ENCODE data around the gene COL23A1. TPM values are rescaled to one million over a fixed set of nuclear protein-coding genes. Genes with fewer than 3 reads are reported as not detected.

Gene COL23A1
- total and polyA plus RNA-seq, 2 of the 13 experiments (the other 11 are each of a cell fraction or from before 2014, with no cell fraction given): not detected

DNA sequence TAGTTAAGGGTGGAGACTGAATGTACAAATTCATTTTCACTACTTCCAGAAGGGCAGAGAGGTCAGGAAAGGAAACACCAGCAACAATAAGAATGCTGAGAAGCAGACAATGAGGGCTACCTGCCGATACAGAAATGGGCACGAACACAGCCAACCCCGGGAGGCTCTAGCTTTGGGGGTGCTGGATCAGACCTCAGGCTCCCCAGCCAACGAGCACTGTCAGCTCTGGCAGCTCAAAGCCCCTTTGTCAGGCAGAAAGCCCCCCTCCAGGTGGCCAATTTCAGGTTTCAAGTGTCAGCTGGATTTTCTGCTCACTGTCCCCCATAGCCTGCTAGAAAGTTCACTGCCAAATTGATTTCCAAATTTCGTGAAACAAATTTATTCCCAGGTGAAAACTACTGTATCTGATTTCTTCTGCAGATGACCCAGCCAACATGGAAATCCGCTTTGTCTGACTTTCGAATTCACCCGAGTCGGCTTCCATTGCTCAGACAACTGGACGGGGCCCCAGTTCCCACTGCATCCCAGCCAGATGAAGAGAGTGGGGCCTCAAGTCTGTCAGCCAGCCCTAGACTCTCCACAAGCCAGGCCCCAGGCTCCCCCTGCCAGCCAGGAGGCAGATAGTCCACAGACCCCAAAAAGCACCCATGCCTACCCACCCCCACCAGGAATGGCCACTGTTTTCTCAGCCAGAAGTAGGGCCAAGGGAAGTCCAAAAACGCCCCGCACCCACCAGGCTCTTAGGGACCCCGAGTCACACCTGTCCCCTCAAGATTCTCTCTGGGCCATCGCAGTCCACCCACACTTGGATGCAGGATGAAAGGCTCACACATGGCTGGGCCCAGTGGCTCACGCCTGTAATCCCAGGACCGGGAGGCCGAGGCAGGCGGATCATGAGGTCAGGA, 261.1 kb downstream of the COL23A1 start:
- ChIA-PET POLR2A (no interaction called here), CTCF (ENCODE audit: low intra/inter-chr PET ratio, low total read pairs) (no interaction called here)
- intact Hi-C loops (cut with micrococcal nuclease; ENCODE audit: unreplicated experiment) (no loop called here), in situ Hi-C loops (cut with HindIII; ENCODE audit: extremely low pct_ligation_motif_present, low pct_unique_long_range_greater_than_20kb) (no loop called here)
- H3K4me3 ChIP-seq (replicated peaks in 1 of 3; ENCODE audit: insufficient read depth in 1 of 3, low read depth in 2 of 3, low read length in 3 of 3): no peak overlapping the region
- WGBS (ENCODE audit: low lambda C conversion rate): 61% methylated on average over 12 of the region's 18 CpGs
- no peaks in the 10 kb centered on the region for H3K9me3 ChIP-seq (ENCODE audit: low read length)
- H3K4me2 ChIP-seq (ENCODE audit: low read depth, low read length): no peak overlapping the region
- no peak overlapping the region for H3K9ac ChIP-seq (ENCODE audit: insufficient read depth, low read depth, low read length)
- H3K79me2 ChIP-seq (ENCODE audit: insufficient read depth, low read length): no peaks in the 10 kb centered on the region
- no peaks in the 10 kb centered on the region for H3K4me1 ChIP-seq (ENCODE audit: insufficient read depth, low read length)
- H3K36me3 ChIP-seq (replicated peaks in 1 of 2; ENCODE audit: control insufficient read depth in 1 of 2, insufficient read depth in 2 of 2, low read length in 2 of 2): no peaks in the 10 kb centered on the region
- H2AFZ ChIP-seq (ENCODE audit: low read length): no peak overlapping the region
- BruUV-seq (replicated peaks): no TSS peak
- DNase-seq (ENCODE audit: low spot score) (no peak), FAIRE-seq (no peak), ATAC-seq (no peak)
- no peaks in the 10 kb centered on the region for H4K20me1 ChIP-seq (ENCODE audit: insufficient read depth, low read length)
- peaks cover 3 to 41% of the 10 kb centered on the region in 2 experiments for H3K27me3 ChIP-seq (ENCODE audit: control insufficient read depth in 1 of 2, insufficient read depth in 2 of 2, low read length in 2 of 2)
- H3K27ac ChIP-seq (ENCODE audit: extremely low read length, insufficient read depth, low read length): no peak overlapping the region
- no peak for TF ChIP-seq ZNF552 (CRISPR knock-in tag; IDR thresholded peaks at IDR 0.05; ENCODE audit: borderline replicate concordance)
- no peak for TF ChIP-seq ZNF616 (CRISPR knock-in tag; IDR thresholded peaks at IDR 0.05; ENCODE audit: low read depth)
- TF ChIP-seq ARNTL (CRISPR knock-in tag; IDR thresholded peaks at IDR 0.05): no peak
- TF ChIP-seq, protein P1, sequence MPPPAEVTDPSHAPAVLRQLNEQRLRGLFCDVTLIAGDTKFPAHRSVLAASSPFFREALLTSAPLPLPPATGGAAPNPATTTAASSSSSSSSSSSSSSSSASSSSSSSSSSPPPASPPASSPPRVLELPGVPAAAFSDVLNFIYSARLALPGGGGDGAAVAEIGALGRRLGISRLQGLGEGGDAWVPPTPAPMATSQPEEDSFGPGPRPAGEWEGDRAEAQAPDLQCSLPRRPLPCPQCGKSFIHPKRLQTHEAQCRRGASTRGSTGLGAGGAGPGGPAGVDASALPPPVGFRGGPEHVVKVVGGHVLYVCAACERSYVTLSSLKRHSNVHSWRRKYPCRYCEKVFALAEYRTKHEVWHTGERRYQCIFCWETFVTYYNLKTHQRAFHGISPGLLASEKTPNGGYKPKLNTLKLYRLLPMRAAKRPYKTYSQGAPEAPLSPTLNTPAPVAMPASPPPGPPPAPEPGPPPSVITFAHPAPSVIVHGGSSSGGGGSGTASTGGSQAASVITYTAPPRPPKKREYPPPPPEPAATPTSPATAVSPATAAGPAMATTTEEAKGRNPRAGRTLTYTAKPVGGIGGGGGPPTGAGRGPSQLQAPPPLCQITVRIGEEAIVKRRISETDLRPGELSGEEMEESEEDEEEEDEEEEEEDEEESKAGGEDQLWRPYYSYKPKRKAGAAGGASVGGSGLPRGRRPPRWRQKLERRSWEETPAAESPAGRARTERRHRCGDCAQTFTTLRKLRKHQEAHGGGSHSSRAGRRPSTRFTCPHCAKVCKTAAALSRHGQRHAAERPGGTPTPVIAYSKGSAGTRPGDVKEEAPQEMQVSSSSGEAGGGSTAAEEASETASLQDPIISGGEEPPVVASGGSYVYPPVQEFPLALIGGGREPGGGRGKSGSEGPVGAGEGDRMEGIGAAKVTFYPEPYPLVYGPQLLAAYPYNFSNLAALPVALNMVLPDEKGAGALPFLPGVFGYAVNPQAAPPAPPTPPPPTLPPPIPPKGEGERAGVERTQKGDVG (CRISPR knock-in tag; IDR thresholded peaks at IDR 0.05; ENCODE audit: borderline replicate concordance): no peak
- TF ChIP-seq, protein P2, sequence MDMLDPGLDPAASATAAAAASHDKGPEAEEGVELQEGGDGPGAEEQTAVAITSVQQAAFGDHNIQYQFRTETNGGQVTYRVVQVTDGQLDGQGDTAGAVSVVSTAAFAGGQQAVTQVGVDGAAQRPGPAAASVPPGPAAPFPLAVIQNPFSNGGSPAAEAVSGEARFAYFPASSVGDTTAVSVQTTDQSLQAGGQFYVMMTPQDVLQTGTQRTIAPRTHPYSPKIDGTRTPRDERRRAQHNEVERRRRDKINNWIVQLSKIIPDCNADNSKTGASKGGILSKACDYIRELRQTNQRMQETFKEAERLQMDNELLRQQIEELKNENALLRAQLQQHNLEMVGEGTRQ (IDR thresholded peaks at IDR 0.05; ENCODE audit: low read depth, low read length): no peak
- TF ChIP-seq, protein P2 (CRISPR knock-in tag; IDR thresholded peaks at IDR 0.05; ENCODE audit: borderline replicate concordance): no peak
- TF ChIP-seq, protein P3, sequence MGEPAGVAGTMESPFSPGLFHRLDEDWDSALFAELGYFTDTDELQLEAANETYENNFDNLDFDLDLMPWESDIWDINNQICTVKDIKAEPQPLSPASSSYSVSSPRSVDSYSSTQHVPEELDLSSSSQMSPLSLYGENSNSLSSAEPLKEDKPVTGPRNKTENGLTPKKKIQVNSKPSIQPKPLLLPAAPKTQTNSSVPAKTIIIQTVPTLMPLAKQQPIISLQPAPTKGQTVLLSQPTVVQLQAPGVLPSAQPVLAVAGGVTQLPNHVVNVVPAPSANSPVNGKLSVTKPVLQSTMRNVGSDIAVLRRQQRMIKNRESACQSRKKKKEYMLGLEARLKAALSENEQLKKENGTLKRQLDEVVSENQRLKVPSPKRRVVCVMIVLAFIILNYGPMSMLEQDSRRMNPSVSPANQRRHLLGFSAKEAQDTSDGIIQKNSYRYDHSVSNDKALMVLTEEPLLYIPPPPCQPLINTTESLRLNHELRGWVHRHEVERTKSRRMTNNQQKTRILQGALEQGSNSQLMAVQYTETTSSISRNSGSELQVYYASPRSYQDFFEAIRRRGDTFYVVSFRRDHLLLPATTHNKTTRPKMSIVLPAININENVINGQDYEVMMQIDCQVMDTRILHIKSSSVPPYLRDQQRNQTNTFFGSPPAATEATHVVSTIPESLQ (CRISPR knock-in tag; conservative IDR thresholded peaks at IDR 0.05): no peak
- TF ChIP-seq, protein P4, sequence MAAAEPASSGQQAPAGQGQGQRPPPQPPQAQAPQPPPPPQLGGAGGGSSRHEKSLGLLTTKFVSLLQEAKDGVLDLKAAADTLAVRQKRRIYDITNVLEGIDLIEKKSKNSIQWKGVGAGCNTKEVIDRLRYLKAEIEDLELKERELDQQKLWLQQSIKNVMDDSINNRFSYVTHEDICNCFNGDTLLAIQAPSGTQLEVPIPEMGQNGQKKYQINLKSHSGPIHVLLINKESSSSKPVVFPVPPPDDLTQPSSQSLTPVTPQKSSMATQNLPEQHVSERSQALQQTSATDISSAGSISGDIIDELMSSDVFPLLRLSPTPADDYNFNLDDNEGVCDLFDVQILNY (CRISPR knock-in tag; conservative IDR thresholded peaks at IDR 0.05): no peak
- TF ChIP-seq ZNF713 (CRISPR knock-in tag; IDR thresholded peaks at IDR 0.05): no peak
- TF ChIP-seq ZNF724P (CRISPR knock-in tag; IDR thresholded peaks at IDR 0.05; ENCODE audit: borderline replicate concordance): no peak
- no peak for TF ChIP-seq ZNF333 (CRISPR knock-in tag; IDR thresholded peaks at IDR 0.05; ENCODE audit: borderline replicate concordance)
- no peak for TF ChIP-seq MLLT10 (CRISPR knock-in tag; IDR thresholded peaks at IDR 0.05)
- no peak for TF ChIP-seq ZFP37 (CRISPR knock-in tag; IDR thresholded peaks at IDR 0.05; ENCODE audit: borderline replicate concordance)
